ENCODE results near the gene BCAM. TPM values are rescaled to one million over a fixed set of nuclear protein-coding genes. Genes with fewer than 3 reads are reported as not detected.

The BCAM gene
- total RNA-seq, 2 experiments from 2014 or later: not detected

DNA sequence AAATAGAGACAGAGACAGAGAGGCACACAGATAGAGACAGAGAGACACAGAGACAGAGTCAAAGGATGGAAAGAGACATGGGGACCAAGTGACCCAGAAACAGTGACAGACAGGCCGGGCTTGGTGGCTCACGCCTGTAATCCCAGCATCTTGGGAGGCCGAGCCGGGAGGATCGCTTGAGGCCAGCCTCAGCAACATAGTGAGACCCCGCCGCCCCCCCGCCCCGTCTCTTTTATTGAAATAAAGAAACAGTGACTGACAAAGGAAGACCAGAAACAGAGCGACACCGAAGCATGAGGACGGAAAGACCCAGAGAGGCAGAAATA is 36.3 kb downstream of the BCAM start:
- POLR2A ChIA-PET: no interaction called here
- H3K4me1 Mint-ChIP-seq (ENCODE audit: low read depth): peaks cover 34% of the 10 kb centered on the region
- Histone ChIP-seq H3K9me3 (ENCODE audit: control insufficient read depth in 1 of 2, insufficient read depth in 1 of 2, low read length in 2 of 2) (peaks cover 0 to 6% of the 10 kb centered on the region in 2 experiments), H3K27ac (ENCODE audit: low read depth in 1 of 2, low read length in 2 of 2) (no peak overlapping the region), H3K27me3 (ENCODE audit: control insufficient read depth in 1 of 2, insufficient read depth in 2 of 2, low read length in 2 of 2) (peaks cover 11 to 20% of the 10 kb centered on the region in 2 experiments), H3K36me3 (ENCODE audit: insufficient read depth, low read length) (no peaks in the 10 kb centered on the region), H3K4me3 (ENCODE audit: low read length) (peak overlapping the region; percentile 47), H3K4me1 (ENCODE audit: insufficient read depth, low read length) (peaks cover 54% of the 10 kb centered on the region)
- ATAC-seq (ENCODE audit: poor library complexity): no peak
- peak overlapping the region; percentile 85 for H3K4me3 Mint-ChIP-seq
- H3K27ac Mint-ChIP-seq: peak overlapping the region; percentile 49
- TF ChIP-seq, protein P1, sequence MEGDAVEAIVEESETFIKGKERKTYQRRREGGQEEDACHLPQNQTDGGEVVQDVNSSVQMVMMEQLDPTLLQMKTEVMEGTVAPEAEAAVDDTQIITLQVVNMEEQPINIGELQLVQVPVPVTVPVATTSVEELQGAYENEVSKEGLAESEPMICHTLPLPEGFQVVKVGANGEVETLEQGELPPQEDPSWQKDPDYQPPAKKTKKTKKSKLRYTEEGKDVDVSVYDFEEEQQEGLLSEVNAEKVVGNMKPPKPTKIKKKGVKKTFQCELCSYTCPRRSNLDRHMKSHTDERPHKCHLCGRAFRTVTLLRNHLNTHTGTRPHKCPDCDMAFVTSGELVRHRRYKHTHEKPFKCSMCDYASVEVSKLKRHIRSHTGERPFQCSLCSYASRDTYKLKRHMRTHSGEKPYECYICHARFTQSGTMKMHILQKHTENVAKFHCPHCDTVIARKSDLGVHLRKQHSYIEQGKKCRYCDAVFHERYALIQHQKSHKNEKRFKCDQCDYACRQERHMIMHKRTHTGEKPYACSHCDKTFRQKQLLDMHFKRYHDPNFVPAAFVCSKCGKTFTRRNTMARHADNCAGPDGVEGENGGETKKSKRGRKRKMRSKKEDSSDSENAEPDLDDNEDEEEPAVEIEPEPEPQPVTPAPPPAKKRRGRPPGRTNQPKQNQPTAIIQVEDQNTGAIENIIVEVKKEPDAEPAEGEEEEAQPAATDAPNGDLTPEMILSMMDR (IDR thresholded peaks at IDR 0.05): no peak
- DNase-seq: no peak
- CTCF ChIA-PET: interaction anchor here (1.0 kb wide), 1 partner anchor 39 kb away, joined by 3 read pairs; no protein-coding TSS in a partner anchor
- no peaks in the 10 kb centered on the region for H3K9me3 Mint-ChIP-seq
- H3K27me3 Mint-ChIP-seq: peaks cover 21% of the 10 kb centered on the region
- intact Hi-C loops (cut with DNase I, micrococcal nuclease): loop anchor here (1.0 to 5.0 kb wide), 4 partner anchors 45 to 123 kb away; no protein-coding TSS in a partner anchor
- no peaks in the 10 kb centered on the region for H3K36me3 Mint-ChIP-seq (ENCODE audit: low read depth)

DNA sequence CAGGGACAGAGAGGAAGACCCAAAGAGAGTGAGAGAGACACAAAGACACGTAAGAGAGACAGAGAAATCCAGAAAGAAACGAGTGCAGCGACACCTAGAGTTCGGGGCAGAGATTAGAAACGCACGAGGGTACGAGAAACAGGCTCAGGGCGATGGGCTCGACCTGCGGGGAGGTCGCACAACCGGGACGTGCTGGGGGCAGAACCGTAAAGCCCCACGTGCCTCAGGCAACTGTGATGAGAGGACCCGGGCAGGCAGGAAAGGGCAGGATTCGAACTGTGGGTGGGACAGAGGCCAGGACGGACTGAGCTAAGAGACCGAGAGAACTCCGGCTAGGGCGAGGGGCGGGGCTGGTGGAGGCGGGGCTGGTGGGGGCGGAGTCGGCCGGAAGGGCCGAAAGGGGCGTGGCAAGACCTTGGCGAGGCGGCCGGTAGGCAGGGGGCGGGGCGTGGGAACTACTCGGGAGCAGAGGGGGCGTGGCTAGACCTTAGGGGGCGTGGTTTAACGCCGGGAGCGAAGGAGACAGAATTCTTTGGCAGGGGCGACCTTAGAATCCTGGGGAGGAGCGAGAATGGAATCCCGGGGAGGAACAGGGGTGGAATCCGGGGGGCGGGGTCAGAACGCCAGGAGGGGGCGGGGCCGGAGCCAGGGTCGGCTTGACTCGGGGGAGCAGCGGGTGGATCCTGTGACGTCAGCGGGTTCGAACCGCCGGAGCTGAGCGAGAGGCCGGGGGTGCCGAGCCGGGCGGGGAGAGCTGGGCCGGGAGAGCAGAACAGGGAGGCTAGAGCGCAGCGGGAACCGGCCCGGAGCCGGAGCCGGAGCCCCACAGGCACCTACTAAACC is 36.9 kb downstream of the BCAM start, which contains the start of gene NECTIN2:
TSS of gene NECTIN2 (plus strand) at position 686 of the 843 bp plus-strand sequence. CDS start 229 bp downstream, outside the sequence.
- H3K4me3 Mint-ChIP-seq: peak within 1 kb of the TSS; percentile 85
- intact Hi-C loops (cut with DNase I, micrococcal nuclease): loop anchor here (1.0 to 5.0 kb wide), 4 partner anchors 46 to 124 kb away; no protein-coding TSS in a partner anchor
- peaks cover 21% of the 10 kb centered on the region for H3K27me3 Mint-ChIP-seq
- DNase-seq (peak; percentile 30 to 86 (median 64)), ATAC-seq (ENCODE audit: poor library complexity) (peak; percentile 68)
- peak within 1 kb of the TSS; percentile 47 for H3K4me3 ChIP-seq (ENCODE audit: low read length)
- no peaks in the 10 kb centered on the region for H3K36me3 Mint-ChIP-seq (ENCODE audit: low read depth)
- H3K9me3 Mint-ChIP-seq: no peaks in the 10 kb centered on the region
- peaks cover 52% of the 10 kb centered on the region for H3K4me1 ChIP-seq (ENCODE audit: insufficient read depth, low read length)
- POLR2A ChIA-PET: interaction anchor here (1.0 kb wide), 1 partner anchor 233 kb away, joined by 3 read pairs; no protein-coding TSS in a partner anchor
- H3K9me3 ChIP-seq (ENCODE audit: control insufficient read depth in 1 of 2, insufficient read depth in 1 of 2, low read length in 2 of 2): peaks cover 0 to 6% of the 10 kb centered on the region in 2 experiments
- no peaks in the 10 kb centered on the region for H3K36me3 ChIP-seq (ENCODE audit: insufficient read depth, low read length)
- H3K27ac ChIP-seq (ENCODE audit: low read depth in 1 of 2, low read length in 2 of 2): no peak within 1 kb of the TSS
- CTCF ChIA-PET: interaction anchor here (0.7 to 1.0 kb wide), 3 partner anchors 38 to 122 kb away, joined by 3 to 4 read pairs (median 3); partner anchors contain the start of gene TOMM40
- peaks cover 34% of the 10 kb centered on the region for H3K4me1 Mint-ChIP-seq (ENCODE audit: low read depth)
- TF ChIP-seq, protein P1 (IDR thresholded peaks at IDR 0.05): no peak
- H3K27me3 ChIP-seq (ENCODE audit: control insufficient read depth in 1 of 2, insufficient read depth in 2 of 2, low read length in 2 of 2): peaks cover 11 to 20% of the 10 kb centered on the region in 2 experiments
- H3K27ac Mint-ChIP-seq: peak within 1 kb of the TSS; percentile 49

DNA sequence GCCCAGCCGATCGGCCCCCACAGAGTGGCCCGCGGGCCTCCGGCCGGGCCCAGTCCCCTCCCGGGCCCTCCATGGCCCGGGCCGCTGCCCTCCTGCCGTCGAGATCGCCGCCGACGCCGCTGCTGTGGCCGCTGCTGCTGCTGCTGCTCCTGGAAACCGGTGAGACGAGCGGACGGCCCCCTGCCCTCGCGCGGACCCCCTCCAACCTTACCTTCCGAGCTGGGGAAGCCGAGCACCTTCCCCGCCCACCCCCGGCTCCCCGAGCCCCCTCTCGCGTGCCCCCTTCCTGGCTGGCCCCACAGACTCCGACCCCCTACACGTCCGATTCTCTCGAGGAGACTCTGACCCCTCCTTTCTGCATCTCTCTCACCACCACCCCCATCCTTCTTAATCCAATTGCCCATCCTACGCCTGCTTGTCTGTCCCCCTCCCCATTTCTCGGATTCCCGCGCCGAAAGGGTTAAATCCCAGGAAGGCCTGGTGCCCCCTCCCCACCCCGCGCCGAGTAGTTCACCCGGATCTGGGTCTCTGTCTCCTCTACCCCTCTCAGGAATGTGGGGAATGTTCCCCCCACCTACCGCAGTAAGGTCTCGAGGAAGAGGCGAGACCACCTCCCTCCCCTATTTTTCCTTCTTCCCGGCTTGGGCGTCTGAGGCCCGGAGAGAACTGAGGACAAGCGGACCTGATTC is 37.7 kb downstream of the BCAM start:
- Mint-ChIP-seq H3K27ac (no peak overlapping the region), H3K4me3 (peak overlapping the region; percentile 84), H3K9me3 (no peaks in the 10 kb centered on the region), H3K27me3 (peaks cover 21% of the 10 kb centered on the region), H3K4me1 (ENCODE audit: low read depth) (peaks cover 30% of the 10 kb centered on the region), H3K36me3 (ENCODE audit: low read depth) (no peaks in the 10 kb centered on the region)
- peak in 1 of 14 experiments; percentile 43 for DNase-seq
- CTCF ChIA-PET: interaction anchor here (0.8 to 1.3 kb wide), 2 partner anchors 44 to 76 kb away, joined by 3 read pairs; partner anchors contain the start of gene TOMM40
- Histone ChIP-seq H3K9me3 (ENCODE audit: control insufficient read depth in 1 of 2, insufficient read depth in 1 of 2, low read length in 2 of 2) (peaks cover 0 to 6% of the 10 kb centered on the region in 2 experiments), H3K4me3 (ENCODE audit: low read length) (peak overlapping the region; percentile 47), H3K27me3 (ENCODE audit: control insufficient read depth in 1 of 2, insufficient read depth in 2 of 2, low read length in 2 of 2) (peaks cover 13 to 20% of the 10 kb centered on the region in 2 experiments), H3K4me1 (ENCODE audit: insufficient read depth, low read length) (peaks cover 45% of the 10 kb centered on the region), H3K36me3 (ENCODE audit: insufficient read depth, low read length) (no peaks in the 10 kb centered on the region), H3K27ac (ENCODE audit: low read depth in 1 of 2, low read length in 2 of 2) (no peak overlapping the region)
- ATAC-seq (ENCODE audit: poor library complexity): no peak
- TF ChIP-seq, protein P1 (IDR thresholded peaks at IDR 0.05): no peak
- intact Hi-C loops (cut with DNase I, micrococcal nuclease): loop anchor here in 1 of 2 experiments (5.0 kb wide), 1 partner anchor 124 kb away; no protein-coding TSS in a partner anchor
- POLR2A ChIA-PET: interaction anchor here (1.0 kb wide), 1 partner anchor 232 kb away, joined by 3 read pairs; no protein-coding TSS in a partner anchor
